GM10266 (cell line): Measurements from ENCODE around the gene CHFR.
A peak's percentile ranks its signal among the peaks of the same experiment; 100 is the strongest.

ENCODE experiments used
- DNase-seq: peaks from one replicate; pipeline ENCODE4 v3.0.0; 2012; ENCODE audit errors: extremely low spot score
- CTCF ChIP-seq: IDR thresholded peaks from 2 replicates; pipeline ENCODE4 v1.5.1; 2012; ENCODE audit warnings: mild to moderate bottlenecking, low read depth; ENCODE audit not compliant: control insufficient read depth, insufficient read depth; ENCODE audit errors: missing control alignments

The CHFR gene

GRCh38 chr12:132828706-132829534, 58.5 kb downstream of the CHFR start, which contains the start of gene GOLGA3:
TSS of gene GOLGA3 (minus strand) at chr12:132828869. CDS start at chr12:132822128, 6,741 bp downstream.
- TF ChIP-seq CTCF: no peak
- peak; percentile 100 for DNase-seq

GRCh38 chr12:132827763-132828703, 59.4 kb downstream of the CHFR start:
- peak; percentile 7 for TF ChIP-seq CTCF
- peak; percentile 64 for DNase-seq

GRCh38 chr12:132825861-132826260, 61.5 kb downstream of the CHFR start:
- no peak for DNase-seq
- no peak for TF ChIP-seq CTCF

- TF ChIP-seq CTCF: no peak
- DNase-seq: no peak
These were observed 62.3 kb downstream of the CHFR start for GRCh38 chr12:132825089-132825488.

GRCh38 chr12:132824053-132824452, 63.4 kb downstream of the CHFR start:
- no peak for DNase-seq
- no peak for TF ChIP-seq CTCF

- no peak for DNase-seq
- no peak for TF ChIP-seq CTCF
These were observed 68.8 kb downstream of the CHFR start for GRCh38 chr12:132818562-132818961.
